HUES48 (cell line): ENCODE data around the gene ABCG5.

Experiments used
- H3K27ac ChIP-seq: one replicate; pipeline ENCODE4 v1.7.0; 2013; ENCODE audit warnings: low read depth, low read length, inconsistent platforms
- H3K27me3 ChIP-seq: 2 replicates; pipeline ENCODE4 v1.6.1; 2013; ENCODE audit warnings: mild to moderate bottlenecking, low read length; ENCODE audit not compliant: control insufficient read depth, insufficient read depth
- H3K36me3 ChIP-seq: 2 replicates; pipeline ENCODE4 v1.6.1; 2013; ENCODE audit warnings: low read length; ENCODE audit not compliant: control insufficient read depth, insufficient read depth
- H3K4me1 ChIP-seq: 2 replicates; pipeline ENCODE4 v1.6.1; 2013; ENCODE audit warnings: mild to moderate bottlenecking, low read length; ENCODE audit not compliant: control insufficient read depth, insufficient read depth
- H3K4me3 ChIP-seq: 2 replicates; pipeline ENCODE4 v1.5.1; 2013; ENCODE audit warnings: mild to moderate bottlenecking, low read depth, low read length
- H3K9ac ChIP-seq: 2 replicates; pipeline ENCODE4 v1.6.1; 2013; ENCODE audit warnings: mild to moderate bottlenecking, low read depth, low read length, moderate library complexity
- H3K9me3 ChIP-seq: 2 replicates; pipeline ENCODE4 v1.6.1; 2013; ENCODE audit warnings: low read length; ENCODE audit not compliant: control insufficient read depth, insufficient read depth

The ABCG5 gene

GRCh38 chr2:43824951-43825493 is 13.6 kb downstream of the ABCG5 start:
- Histone ChIP-seq H3K4me1 (no peaks in the 10 kb centered on the region), H3K9me3 (no peaks in the 10 kb centered on the region), H3K9ac (no peak overlapping the region), H3K27me3 (no peaks in the 10 kb centered on the region; the same call in 1 of the 2 replicates), H3K36me3 (no peaks in the 10 kb centered on the region), H3K4me3 (no peak overlapping the region), H3K27ac (no peak overlapping the region)

GRCh38 chr2:43824512-43824911 is 14.1 kb downstream of the ABCG5 start:
- H3K27me3 ChIP-seq: no peaks in the 10 kb centered on the region
- H3K4me3 ChIP-seq: no peak overlapping the region
- H3K4me1 ChIP-seq: no peaks in the 10 kb centered on the region
- no peaks in the 10 kb centered on the region for H3K36me3 ChIP-seq
- H3K27ac ChIP-seq: no peak overlapping the region
- H3K9me3 ChIP-seq: no peaks in the 10 kb centered on the region
- H3K9ac ChIP-seq: no peak overlapping the region

- H3K36me3 ChIP-seq: no peaks in the 10 kb centered on the region
- no peak overlapping the region for H3K4me3 ChIP-seq
- H3K9me3 ChIP-seq: no peaks in the 10 kb centered on the region
- H3K27me3 ChIP-seq: no peaks in the 10 kb centered on the region
- H3K9ac ChIP-seq: no peak overlapping the region
- no peaks in the 10 kb centered on the region for H3K4me1 ChIP-seq
- H3K27ac ChIP-seq: no peak overlapping the region
Observed at GRCh38 chr2:43823751-43824150, 14.9 kb downstream of the ABCG5 start.

- Histone ChIP-seq H3K27ac (no peak overlapping the region), H3K36me3 (no peaks in the 10 kb centered on the region), H3K27me3 (no peaks in the 10 kb centered on the region), H3K4me1 (no peaks in the 10 kb centered on the region), H3K4me3 (no peak overlapping the region), H3K9ac (no peak overlapping the region), H3K9me3 (no peaks in the 10 kb centered on the region)
Observed at GRCh38 chr2:43822839-43823238, 15.8 kb downstream of the ABCG5 start.

GRCh38 chr2:43819491-43820163 is 19.0 kb downstream of the ABCG5 start:
- Histone ChIP-seq H3K27me3 (no peaks in the 10 kb centered on the region), H3K4me1 (no peaks in the 10 kb centered on the region)

GRCh38 chr2:43818761-43819160 is 19.9 kb downstream of the ABCG5 start:
- no peak overlapping the region for H3K9ac ChIP-seq
- no peak overlapping the region for H3K27ac ChIP-seq
- no peaks in the 10 kb centered on the region for H3K4me1 ChIP-seq
- no peaks in the 10 kb centered on the region for H3K9me3 ChIP-seq
- no peaks in the 10 kb centered on the region for H3K36me3 ChIP-seq
- no peak overlapping the region for H3K4me3 ChIP-seq
- no peaks in the 10 kb centered on the region for H3K27me3 ChIP-seq

More at GRCh38 chr2:43819491-43820163, 19.0 kb downstream of the ABCG5 start:
- Histone ChIP-seq H3K36me3 (no peaks in the 10 kb centered on the region), H3K9me3 (no peaks in the 10 kb centered on the region), H3K27ac (no peak overlapping the region), H3K4me3 (no peak overlapping the region), H3K9ac (no peak overlapping the region)

GRCh38 chr2:43814711-43815110 is 23.9 kb downstream of the ABCG5 start:
- Histone ChIP-seq H3K36me3 (no peaks in the 10 kb centered on the region), H3K9ac (no peak overlapping the region), H3K9me3 (no peaks in the 10 kb centered on the region), H3K4me1 (no peaks in the 10 kb centered on the region), H3K4me3 (no peak overlapping the region), H3K27ac (no peak overlapping the region), H3K27me3 (no peaks in the 10 kb centered on the region)

GRCh38 chr2:43812947-43813346 is 25.7 kb downstream of the ABCG5 start:
- no peak overlapping the region for H3K4me3 ChIP-seq
- no peaks in the 10 kb centered on the region for H3K36me3 ChIP-seq
- no peak overlapping the region for H3K9ac ChIP-seq
- no peaks in the 10 kb centered on the region for H3K4me1 ChIP-seq
- no peaks in the 10 kb centered on the region for H3K27me3 ChIP-seq
- no peaks in the 10 kb centered on the region for H3K9me3 ChIP-seq
- no peak overlapping the region for H3K27ac ChIP-seq

- Histone ChIP-seq H3K9me3 (no peaks in the 10 kb centered on the region), H3K4me1 (no peaks in the 10 kb centered on the region), H3K36me3 (no peaks in the 10 kb centered on the region), H3K4me3 (no peak overlapping the region), H3K27me3 (no peaks in the 10 kb centered on the region), H3K27ac (no peak overlapping the region), H3K9ac (no peak overlapping the region)
Observed at GRCh38 chr2:43812006-43812405, 26.6 kb downstream of the ABCG5 start.

- H3K9ac ChIP-seq: no peak overlapping the region
- no peaks in the 10 kb centered on the region for H3K9me3 ChIP-seq
- H3K4me3 ChIP-seq: no peak overlapping the region
- no peak overlapping the region for H3K27ac ChIP-seq
- no peaks in the 10 kb centered on the region for H3K4me1 ChIP-seq
- H3K36me3 ChIP-seq: no peaks in the 10 kb centered on the region
- no peaks in the 10 kb centered on the region for H3K27me3 ChIP-seq
Observed at GRCh38 chr2:43810888-43811287, 27.8 kb downstream of the ABCG5 start.

GRCh38 chr2:43810452-43810851 is 28.2 kb downstream of the ABCG5 start:
- Histone ChIP-seq H3K4me3 (no peak overlapping the region), H3K36me3 (no peaks in the 10 kb centered on the region), H3K27me3 (no peaks in the 10 kb centered on the region), H3K9ac (no peak overlapping the region), H3K4me1 (no peaks in the 10 kb centered on the region), H3K27ac (no peak overlapping the region), H3K9me3 (no peaks in the 10 kb centered on the region)
